GM23338 (cell line): ENCODE data around the gene PLCG2. TPM values are rescaled to one million over a fixed set of nuclear protein-coding genes. Genes with fewer than 3 reads are reported as not detected.

Experiments
- ATAC-seq: fragments of 200-7000 bp; cut with Tn5 transposase; 3 replicates; pipeline ENCODE4 v1.9.1; 2020
- DNase-seq: peaks from one replicate; pipeline ENCODE4 v3.0.0-alpha.2; 2015; ENCODE audit warnings: low spot score
- H2AFZ ChIP-seq: fragments of 200-600 bp; sonication (generic); 2 replicates; pipeline ENCODE4 v1.8.0; 2016; ENCODE audit warnings: antibody characterized with exemption, mild to moderate bottlenecking, moderate library complexity
- H3F3A ChIP-seq: fragments of 200-600 bp; sonication (generic); replicated peaks from 2 replicates; pipeline ENCODE4 v1.8.0; 2017; ENCODE audit warnings: antibody characterized with exemption, mixed run types, low read depth
- H3K27ac ChIP-seq: fragments of 200-600 bp; sonication (generic); 2 replicates; pipeline ENCODE4 v1.6.1; 2016; ENCODE audit warnings: low read depth
- H3K27me3 ChIP-seq: fragments of 200-600 bp; sonication (generic); 2 replicates; pipeline ENCODE4 v1.8.0; 2016; ENCODE audit warnings: mild to moderate bottlenecking, mixed run types, moderate library complexity; ENCODE audit not compliant: insufficient read depth
- H3K36me3 ChIP-seq: fragments of 200-600 bp; sonication (generic); 2 replicates; pipeline ENCODE4 v1.8.0; 2016; ENCODE audit warnings: mild to moderate bottlenecking; ENCODE audit not compliant: insufficient read depth
- H3K4me1 ChIP-seq: fragments of 200-600 bp; sonication (generic); 2 replicates; pipeline ENCODE4 v1.8.0; 2016; ENCODE audit warnings: mild to moderate bottlenecking, moderate library complexity; ENCODE audit not compliant: insufficient read depth
- H3K4me2 ChIP-seq: fragments of 200-600 bp; sonication (generic); 2 replicates; pipeline ENCODE4 v1.7.1; 2017; ENCODE audit warnings: mixed run types
- H3K4me3 ChIP-seq: fragments of 200-600 bp; sonication (generic); 2 replicates; pipeline ENCODE4 v1.6.1; 2016; ENCODE audit warnings: mixed run types
- H3K79me2 ChIP-seq: fragments of 200-600 bp; sonication (generic); replicated peaks from 2 replicates; pipeline ENCODE4 v1.8.0; 2017; ENCODE audit warnings: mild to moderate bottlenecking; ENCODE audit not compliant: insufficient read depth
- H3K9me2 ChIP-seq: fragments of 200-600 bp; sonication (generic); 2 replicates; pipeline ENCODE4 v1.8.0; 2017; ENCODE audit not compliant: insufficient read depth
- H4K20me1 ChIP-seq: fragments of 200-600 bp; sonication (generic); replicated peaks from 2 replicates; pipeline ENCODE4 v1.8.0; 2017; ENCODE audit warnings: mild to moderate bottlenecking; ENCODE audit not compliant: insufficient read depth
- H3K27ac Mint-ChIP-seq: 2 replicates; pipeline ENCODE4 v1.8.0; 2020; ENCODE audit warnings: inconsistent platforms, mild to moderate bottlenecking, moderate library complexity, mixed read lengths
- H3K27me3 Mint-ChIP-seq: 3 replicates; pipeline ENCODE4 v1.8.0; 2022; ENCODE audit warnings: low read depth, mild to moderate bottlenecking, moderate library complexity, mixed read lengths, inconsistent platforms; ENCODE audit not compliant: insufficient read depth, poor library complexity
- H3K36me3 Mint-ChIP-seq: 3 replicates; pipeline ENCODE4 v1.8.0; 2021; ENCODE audit warnings: low read depth, mild to moderate bottlenecking, inconsistent platforms, moderate library complexity, mixed read lengths
- H3K4me1 Mint-ChIP-seq: 3 replicates; pipeline ENCODE4 v1.8.0; 2020; ENCODE audit warnings: mild to moderate bottlenecking, inconsistent platforms, mixed read lengths
- H3K4me3 Mint-ChIP-seq: 3 replicates; pipeline ENCODE4 v1.8.0; 2021; ENCODE audit warnings: moderate library complexity, mild to moderate bottlenecking, inconsistent platforms, mixed read lengths
- H3K9me3 Mint-ChIP-seq: 3 replicates; pipeline ENCODE4 v1.8.0; 2020; ENCODE audit warnings: moderate library complexity, mild to moderate bottlenecking, inconsistent platforms, mixed read lengths
- CREB1 ChIP-seq: fragments of 250-450 bp; sonication (Bioruptor Pico); IDR thresholded peaks from 2 replicates; pipeline ENCODE4 v1.5.0; 2020; ENCODE audit warnings: low read depth, mild to moderate bottlenecking, moderate library complexity
- EZH2 ChIP-seq: fragments of 200-600 bp; sonication (generic); IDR thresholded peaks from one replicate; pipeline ENCODE4 v1.8.0; 2017; ENCODE audit warnings: antibody characterized with exemption, mild to moderate bottlenecking, low read depth; ENCODE audit not compliant: unreplicated experiment
- JUNB ChIP-seq: IDR thresholded peaks from one replicate; pipeline ENCODE4 v1.6.1; 2016; ENCODE audit warnings: antibody characterized with exemption; ENCODE audit not compliant: unreplicated experiment
- NANOG ChIP-seq: IDR thresholded peaks from 2 replicates; pipeline ENCODE4 v1.6.1; 2016; ENCODE audit warnings: antibody characterized with exemption, borderline replicate concordance
- POLR2AphosphoS5 ChIP-seq: IDR thresholded peaks from 2 replicates; pipeline ENCODE4 v1.6.1; 2016; ENCODE audit warnings: antibody characterized with exemption, low read depth
- STAT1 ChIP-seq: IDR thresholded peaks from one replicate; pipeline ENCODE4 v1.6.1; 2016; ENCODE audit warnings: antibody characterized with exemption; ENCODE audit not compliant: unreplicated experiment
- ZNF331 ChIP-seq: fragments of 250-450 bp; sonication (Bioruptor Pico); IDR thresholded peaks from 2 replicates; pipeline ENCODE4 v1.5.0; 2020; ENCODE audit warnings: low read depth, mild to moderate bottlenecking, moderate library complexity
- polyA plus RNA-seq: library from polyadenylated mRNA; unstranded; fragments of >200 nt; fragmentation: Nextera tagmentation; extraction: Ambion mirVana; gene quantifications from 2 replicates; pipeline ENCODE4 v1.2.1, GENCODE V29; 2016
- total RNA-seq: library from RNA; depleted of rRNA; stranded (reverse); fragments of >200 nt; shearing (Covaris generic); gene quantifications from 2 replicates; pipeline ENCODE4 v1.2.3, GENCODE V29; 2014
- TF ChIP-seq, protein P1 (sequence below): IDR thresholded peaks from one replicate; pipeline ENCODE4 v1.6.1; 2018; ENCODE audit warnings: antibody characterized with exemption; ENCODE audit not compliant: unreplicated experiment
- TF ChIP-seq, protein P2 (sequence below), 2 experiments: fragments of 200-600 bp in 1 of 2; sonication (generic) in 1 of 2; conservative IDR thresholded peaks; 2 replicates each; pipeline versions ENCODE4 v1.5.1 to v1.6.1; 2016 to 2017; ENCODE audit warnings: antibody characterized with exemption in 2 of 2, low read depth in 2 of 2, mild to moderate bottlenecking in 2 of 2, moderate library complexity in 1 of 2
- TF ChIP-seq, protein P3 (sequence below): fragments of 250-450 bp; sonication (Bioruptor Pico); IDR thresholded peaks from 2 replicates; pipeline ENCODE4 v1.5.0; 2020; ENCODE audit warnings: mild to moderate bottlenecking, moderate library complexity
- TF ChIP-seq, protein P4 (sequence below): IDR thresholded peaks from 2 replicates; pipeline ENCODE4 v1.6.1; 2016; ENCODE audit warnings: antibody characterized with exemption

Gene PLCG2
- total and polyA plus RNA-seq, 2 experiments from 2014 or later = 2.4 to 5.9 TPM

DNA sequence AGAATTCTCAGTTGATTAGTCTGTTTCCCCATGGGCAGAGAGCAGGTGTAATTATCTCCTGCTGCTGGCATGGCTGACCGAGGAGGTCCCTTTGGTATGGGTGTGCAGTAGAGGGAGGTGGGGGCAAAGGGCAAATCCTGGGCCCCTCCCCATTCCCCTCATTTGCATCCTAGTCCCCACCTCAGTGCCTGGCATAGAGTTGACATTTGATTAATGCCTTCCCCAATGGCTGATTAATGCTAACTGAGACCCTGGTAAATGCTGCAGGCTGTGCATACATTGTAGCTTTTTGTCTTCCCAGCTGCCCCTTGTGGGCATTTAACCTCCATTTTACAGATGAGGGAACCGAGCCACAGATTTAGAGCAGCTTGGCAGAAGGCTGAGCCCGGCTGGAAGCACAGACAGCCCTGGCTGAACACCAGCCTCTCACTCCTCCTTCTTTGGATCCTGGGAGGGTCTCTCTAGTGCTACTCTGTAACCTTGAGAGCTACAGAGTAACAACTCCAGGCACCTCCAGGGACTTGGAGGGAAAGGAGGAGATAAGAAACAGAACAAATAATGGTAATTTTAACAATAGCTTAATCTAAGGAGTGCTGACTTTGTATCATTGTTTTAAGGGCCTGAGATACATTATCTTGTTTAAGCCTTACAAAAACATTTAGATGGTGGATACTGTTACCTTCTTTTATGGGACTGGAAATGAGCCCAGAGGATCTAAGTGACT, 5.1 kb downstream of the PLCG2 start:
- H3K4me3 Mint-ChIP-seq = no peak overlapping the region

More for the DNA sequence above, 5.1 kb downstream of the PLCG2 start:
- Histone ChIP-seq H3K27me3 (peaks cover 37% of the 10 kb centered on the region), H3K4me3 (no peak overlapping the region), H3K79me2 (no peaks in the 10 kb centered on the region), H3K4me1 (no peaks in the 10 kb centered on the region; the same call in 1 of the 2 replicates), H3K4me2 (no peak overlapping the region), H3K9me2 (no peaks in the 10 kb centered on the region), H4K20me1 (no peaks in the 10 kb centered on the region; the same call in 1 of the 2 replicates), H2AFZ (no peak overlapping the region), H3K27ac (no peak overlapping the region), H3K36me3 (no peaks in the 10 kb centered on the region), H3F3A (no peaks in the 10 kb centered on the region)
- DNase-seq (no peak), ATAC-seq (no peak)
- peaks cover 38% of the 10 kb centered on the region for H3K4me1 Mint-ChIP-seq
- no peaks in the 10 kb centered on the region; the same call in 2 of the 3 replicates for H3K9me3 Mint-ChIP-seq
- no peaks in the 10 kb centered on the region for H3K36me3 Mint-ChIP-seq
- no peak for TF ChIP-seq CREB1 (CRISPR knock-in tag)
- no peak for TF ChIP-seq JUNB
- TF ChIP-seq, protein P1, sequence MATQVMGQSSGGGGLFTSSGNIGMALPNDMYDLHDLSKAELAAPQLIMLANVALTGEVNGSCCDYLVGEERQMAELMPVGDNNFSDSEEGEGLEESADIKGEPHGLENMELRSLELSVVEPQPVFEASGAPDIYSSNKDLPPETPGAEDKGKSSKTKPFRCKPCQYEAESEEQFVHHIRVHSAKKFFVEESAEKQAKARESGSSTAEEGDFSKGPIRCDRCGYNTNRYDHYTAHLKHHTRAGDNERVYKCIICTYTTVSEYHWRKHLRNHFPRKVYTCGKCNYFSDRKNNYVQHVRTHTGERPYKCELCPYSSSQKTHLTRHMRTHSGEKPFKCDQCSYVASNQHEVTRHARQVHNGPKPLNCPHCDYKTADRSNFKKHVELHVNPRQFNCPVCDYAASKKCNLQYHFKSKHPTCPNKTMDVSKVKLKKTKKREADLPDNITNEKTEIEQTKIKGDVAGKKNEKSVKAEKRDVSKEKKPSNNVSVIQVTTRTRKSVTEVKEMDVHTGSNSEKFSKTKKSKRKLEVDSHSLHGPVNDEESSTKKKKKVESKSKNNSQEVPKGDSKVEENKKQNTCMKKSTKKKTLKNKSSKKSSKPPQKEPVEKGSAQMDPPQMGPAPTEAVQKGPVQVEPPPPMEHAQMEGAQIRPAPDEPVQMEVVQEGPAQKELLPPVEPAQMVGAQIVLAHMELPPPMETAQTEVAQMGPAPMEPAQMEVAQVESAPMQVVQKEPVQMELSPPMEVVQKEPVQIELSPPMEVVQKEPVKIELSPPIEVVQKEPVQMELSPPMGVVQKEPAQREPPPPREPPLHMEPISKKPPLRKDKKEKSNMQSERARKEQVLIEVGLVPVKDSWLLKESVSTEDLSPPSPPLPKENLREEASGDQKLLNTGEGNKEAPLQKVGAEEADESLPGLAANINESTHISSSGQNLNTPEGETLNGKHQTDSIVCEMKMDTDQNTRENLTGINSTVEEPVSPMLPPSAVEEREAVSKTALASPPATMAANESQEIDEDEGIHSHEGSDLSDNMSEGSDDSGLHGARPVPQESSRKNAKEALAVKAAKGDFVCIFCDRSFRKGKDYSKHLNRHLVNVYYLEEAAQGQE = no peak
- no peak for TF ChIP-seq POLR2AphosphoS5
- TF ChIP-seq, protein P2, sequence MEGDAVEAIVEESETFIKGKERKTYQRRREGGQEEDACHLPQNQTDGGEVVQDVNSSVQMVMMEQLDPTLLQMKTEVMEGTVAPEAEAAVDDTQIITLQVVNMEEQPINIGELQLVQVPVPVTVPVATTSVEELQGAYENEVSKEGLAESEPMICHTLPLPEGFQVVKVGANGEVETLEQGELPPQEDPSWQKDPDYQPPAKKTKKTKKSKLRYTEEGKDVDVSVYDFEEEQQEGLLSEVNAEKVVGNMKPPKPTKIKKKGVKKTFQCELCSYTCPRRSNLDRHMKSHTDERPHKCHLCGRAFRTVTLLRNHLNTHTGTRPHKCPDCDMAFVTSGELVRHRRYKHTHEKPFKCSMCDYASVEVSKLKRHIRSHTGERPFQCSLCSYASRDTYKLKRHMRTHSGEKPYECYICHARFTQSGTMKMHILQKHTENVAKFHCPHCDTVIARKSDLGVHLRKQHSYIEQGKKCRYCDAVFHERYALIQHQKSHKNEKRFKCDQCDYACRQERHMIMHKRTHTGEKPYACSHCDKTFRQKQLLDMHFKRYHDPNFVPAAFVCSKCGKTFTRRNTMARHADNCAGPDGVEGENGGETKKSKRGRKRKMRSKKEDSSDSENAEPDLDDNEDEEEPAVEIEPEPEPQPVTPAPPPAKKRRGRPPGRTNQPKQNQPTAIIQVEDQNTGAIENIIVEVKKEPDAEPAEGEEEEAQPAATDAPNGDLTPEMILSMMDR (conservative IDR thresholded peaks at IDR 0.05; ENCODE audit: low read depth in 2 of 2) = no peak
- TF ChIP-seq, protein P3, sequence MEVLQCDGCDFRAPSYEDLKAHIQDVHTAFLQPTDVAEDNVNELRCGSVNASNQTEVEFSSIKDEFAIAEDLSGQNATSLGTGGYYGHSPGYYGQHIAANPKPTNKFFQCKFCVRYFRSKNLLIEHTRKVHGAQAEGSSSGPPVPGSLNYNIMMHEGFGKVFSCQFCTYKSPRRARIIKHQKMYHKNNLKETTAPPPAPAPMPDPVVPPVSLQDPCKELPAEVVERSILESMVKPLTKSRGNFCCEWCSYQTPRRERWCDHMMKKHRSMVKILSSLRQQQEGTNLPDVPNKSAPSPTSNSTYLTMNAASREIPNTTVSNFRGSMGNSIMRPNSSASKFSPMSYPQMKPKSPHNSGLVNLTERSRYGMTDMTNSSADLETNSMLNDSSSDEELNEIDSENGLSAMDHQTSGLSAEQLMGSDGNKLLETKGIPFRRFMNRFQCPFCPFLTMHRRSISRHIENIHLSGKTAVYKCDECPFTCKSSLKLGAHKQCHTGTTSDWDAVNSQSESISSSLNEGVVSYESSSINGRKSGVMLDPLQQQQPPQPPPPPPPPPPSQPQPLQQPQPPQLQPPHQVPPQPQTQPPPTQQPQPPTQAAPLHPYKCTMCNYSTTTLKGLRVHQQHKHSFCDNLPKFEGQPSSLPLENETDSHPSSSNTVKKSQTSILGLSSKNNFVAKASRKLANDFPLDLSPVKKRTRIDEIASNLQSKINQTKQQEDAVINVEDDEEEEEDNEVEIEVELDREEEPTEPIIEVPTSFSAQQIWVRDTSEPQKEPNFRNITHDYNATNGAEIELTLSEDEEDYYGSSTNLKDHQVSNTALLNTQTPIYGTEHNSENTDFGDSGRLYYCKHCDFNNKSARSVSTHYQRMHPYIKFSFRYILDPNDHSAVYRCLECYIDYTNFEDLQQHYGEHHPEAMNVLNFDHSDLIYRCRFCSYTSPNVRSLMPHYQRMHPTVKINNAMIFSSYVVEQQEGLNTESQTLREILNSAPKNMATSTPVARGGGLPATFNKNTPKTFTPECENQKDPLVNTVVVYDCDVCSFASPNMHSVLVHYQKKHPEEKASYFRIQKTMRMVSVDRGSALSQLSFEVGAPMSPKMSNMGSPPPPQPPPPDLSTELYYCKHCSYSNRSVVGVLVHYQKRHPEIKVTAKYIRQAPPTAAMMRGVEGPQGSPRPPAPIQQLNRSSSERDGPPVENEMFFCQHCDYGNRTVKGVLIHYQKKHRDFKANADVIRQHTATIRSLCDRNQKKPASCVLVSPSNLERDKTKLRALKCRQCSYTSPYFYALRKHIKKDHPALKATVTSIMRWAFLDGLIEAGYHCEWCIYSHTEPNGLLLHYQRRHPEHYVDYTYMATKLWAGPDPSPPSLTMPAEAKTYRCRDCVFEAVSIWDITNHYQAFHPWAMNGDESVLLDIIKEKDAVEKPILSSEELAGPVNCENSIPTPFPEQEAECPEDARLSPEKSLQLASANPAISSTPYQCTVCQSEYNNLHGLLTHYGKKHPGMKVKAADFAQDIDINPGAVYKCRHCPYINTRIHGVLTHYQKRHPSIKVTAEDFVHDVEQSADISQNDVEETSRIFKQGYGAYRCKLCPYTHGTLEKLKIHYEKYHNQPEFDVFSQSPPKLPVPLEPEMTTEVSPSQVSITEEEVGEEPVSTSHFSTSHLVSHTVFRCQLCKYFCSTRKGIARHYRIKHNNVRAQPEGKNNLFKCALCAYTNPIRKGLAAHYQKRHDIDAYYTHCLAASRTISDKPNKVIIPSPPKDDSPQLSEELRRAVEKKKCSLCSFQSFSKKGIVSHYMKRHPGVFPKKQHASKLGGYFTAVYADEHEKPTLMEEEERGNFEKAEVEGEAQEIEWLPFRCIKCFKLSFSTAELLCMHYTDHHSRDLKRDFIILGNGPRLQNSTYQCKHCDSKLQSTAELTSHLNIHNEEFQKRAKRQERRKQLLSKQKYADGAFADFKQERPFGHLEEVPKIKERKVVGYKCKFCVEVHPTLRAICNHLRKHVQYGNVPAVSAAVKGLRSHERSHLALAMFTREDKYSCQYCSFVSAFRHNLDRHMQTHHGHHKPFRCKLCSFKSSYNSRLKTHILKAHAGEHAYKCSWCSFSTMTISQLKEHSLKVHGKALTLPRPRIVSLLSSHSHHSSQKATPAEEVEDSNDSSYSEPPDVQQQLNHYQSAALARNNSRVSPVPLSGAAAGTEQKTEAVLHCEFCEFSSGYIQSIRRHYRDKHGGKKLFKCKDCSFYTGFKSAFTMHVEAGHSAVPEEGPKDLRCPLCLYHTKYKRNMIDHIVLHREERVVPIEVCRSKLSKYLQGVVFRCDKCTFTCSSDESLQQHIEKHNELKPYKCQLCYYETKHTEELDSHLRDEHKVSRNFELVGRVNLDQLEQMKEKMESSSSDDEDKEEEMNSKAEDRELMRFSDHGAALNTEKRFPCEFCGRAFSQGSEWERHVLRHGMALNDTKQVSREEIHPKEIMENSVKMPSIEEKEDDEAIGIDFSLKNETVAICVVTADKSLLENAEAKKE = no peak
- TF ChIP-seq NANOG = no peak
- TF ChIP-seq ZNF331 (CRISPR knock-in tag) = no peak
- TF ChIP-seq STAT1 = no peak
- TF ChIP-seq EZH2 = no peak
- TF ChIP-seq, protein P4, sequence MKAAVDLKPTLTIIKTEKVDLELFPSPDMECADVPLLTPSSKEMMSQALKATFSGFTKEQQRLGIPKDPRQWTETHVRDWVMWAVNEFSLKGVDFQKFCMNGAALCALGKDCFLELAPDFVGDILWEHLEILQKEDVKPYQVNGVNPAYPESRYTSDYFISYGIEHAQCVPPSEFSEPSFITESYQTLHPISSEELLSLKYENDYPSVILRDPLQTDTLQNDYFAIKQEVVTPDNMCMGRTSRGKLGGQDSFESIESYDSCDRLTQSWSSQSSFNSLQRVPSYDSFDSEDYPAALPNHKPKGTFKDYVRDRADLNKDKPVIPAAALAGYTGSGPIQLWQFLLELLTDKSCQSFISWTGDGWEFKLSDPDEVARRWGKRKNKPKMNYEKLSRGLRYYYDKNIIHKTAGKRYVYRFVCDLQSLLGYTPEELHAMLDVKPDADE = no peak
- peaks cover 31% of the 10 kb centered on the region for H3K27me3 Mint-ChIP-seq
- no peak overlapping the region for H3K27ac Mint-ChIP-seq
